ENCODE data around the gene PAFAH1B2.
"Not testable (repeated sequence)": the region's sequence is repeated elsewhere in the genome, so short reads cannot be mapped to it uniquely, and the experiment has no call there.

DNA sequence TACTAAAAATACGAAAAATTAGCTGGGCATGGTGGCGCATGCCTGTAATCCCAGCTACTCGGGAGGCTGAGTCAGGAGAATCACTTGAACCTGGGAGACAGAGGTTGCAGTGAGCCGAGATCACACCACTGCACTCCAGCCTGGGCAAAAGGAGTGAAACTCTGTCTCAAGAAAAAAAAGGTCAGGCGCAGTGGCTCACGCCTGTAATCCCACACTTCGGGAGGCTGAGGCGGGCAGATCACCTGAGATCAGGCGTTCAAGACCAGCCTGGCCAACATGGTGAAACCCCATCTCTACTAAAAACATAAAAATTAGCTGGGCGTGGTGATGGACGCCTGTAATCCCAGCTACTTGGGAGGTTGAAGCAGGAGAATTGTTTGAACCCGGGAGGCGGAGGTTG is 39.1 kb downstream of the PAFAH1B2 start:
- not testable (repeated sequence) for TF ChIP-seq CREB1 (IDR thresholded peaks at IDR 0.05; ENCODE audit: low read depth); EZH2 (IDR thresholded peaks at IDR 0.05; ENCODE audit: borderline replicate concordance, control insufficient read depth, low read depth, low read length); SP1 (IDR thresholded peaks at IDR 0.05; ENCODE audit: low read depth, low read length); BACH1 (IDR thresholded peaks at IDR 0.05; ENCODE audit: borderline replicate concordance); FOS (IDR thresholded peaks at IDR 0.05; ENCODE audit: borderline replicate concordance, extremely low read depth, insufficient read length); TARDBP (IDR thresholded peaks at IDR 0.05; ENCODE audit: borderline replicate concordance); POLR2A (IDR thresholded peaks at IDR 0.05; ENCODE audit: low read depth, low read length); POLR2AphosphoS5 (IDR thresholded peaks at IDR 0.05; ENCODE audit: low read length); TAF1 (IDR thresholded peaks at IDR 0.05; ENCODE audit: borderline replicate concordance, low read depth, low read length); CEBPB (IDR thresholded peaks at IDR 0.05; ENCODE audit: borderline replicate concordance in 1 of 2, low read depth in 2 of 2, low read length in 2 of 2)
- TF ChIP-seq, protein P1, sequence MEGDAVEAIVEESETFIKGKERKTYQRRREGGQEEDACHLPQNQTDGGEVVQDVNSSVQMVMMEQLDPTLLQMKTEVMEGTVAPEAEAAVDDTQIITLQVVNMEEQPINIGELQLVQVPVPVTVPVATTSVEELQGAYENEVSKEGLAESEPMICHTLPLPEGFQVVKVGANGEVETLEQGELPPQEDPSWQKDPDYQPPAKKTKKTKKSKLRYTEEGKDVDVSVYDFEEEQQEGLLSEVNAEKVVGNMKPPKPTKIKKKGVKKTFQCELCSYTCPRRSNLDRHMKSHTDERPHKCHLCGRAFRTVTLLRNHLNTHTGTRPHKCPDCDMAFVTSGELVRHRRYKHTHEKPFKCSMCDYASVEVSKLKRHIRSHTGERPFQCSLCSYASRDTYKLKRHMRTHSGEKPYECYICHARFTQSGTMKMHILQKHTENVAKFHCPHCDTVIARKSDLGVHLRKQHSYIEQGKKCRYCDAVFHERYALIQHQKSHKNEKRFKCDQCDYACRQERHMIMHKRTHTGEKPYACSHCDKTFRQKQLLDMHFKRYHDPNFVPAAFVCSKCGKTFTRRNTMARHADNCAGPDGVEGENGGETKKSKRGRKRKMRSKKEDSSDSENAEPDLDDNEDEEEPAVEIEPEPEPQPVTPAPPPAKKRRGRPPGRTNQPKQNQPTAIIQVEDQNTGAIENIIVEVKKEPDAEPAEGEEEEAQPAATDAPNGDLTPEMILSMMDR (IDR thresholded peaks at IDR 0.05 in 2 of 3, conservative IDR thresholded peaks at IDR 0.05 in 1 of 3; ENCODE audit: control insufficient read depth in 2 of 3, extremely low read depth in 1 of 3, insufficient read depth in 1 of 3, low read depth in 3 of 3, low read length in 3 of 3) = not testable (repeated sequence)
- TF ChIP-seq, protein P2, sequence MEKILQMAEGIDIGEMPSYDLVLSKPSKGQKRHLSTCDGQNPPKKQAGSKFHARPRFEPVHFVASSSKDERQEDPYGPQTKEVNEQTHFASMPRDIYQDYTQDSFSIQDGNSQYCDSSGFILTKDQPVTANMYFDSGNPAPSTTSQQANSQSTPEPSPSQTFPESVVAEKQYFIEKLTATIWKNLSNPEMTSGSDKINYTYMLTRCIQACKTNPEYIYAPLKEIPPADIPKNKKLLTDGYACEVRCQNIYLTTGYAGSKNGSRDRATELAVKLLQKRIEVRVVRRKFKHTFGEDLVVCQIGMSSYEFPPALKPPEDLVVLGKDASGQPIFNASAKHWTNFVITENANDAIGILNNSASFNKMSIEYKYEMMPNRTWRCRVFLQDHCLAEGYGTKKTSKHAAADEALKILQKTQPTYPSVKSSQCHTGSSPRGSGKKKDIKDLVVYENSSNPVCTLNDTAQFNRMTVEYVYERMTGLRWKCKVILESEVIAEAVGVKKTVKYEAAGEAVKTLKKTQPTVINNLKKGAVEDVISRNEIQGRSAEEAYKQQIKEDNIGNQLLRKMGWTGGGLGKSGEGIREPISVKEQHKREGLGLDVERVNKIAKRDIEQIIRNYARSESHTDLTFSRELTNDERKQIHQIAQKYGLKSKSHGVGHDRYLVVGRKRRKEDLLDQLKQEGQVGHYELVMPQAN (conservative IDR thresholded peaks at IDR 0.05) = not testable (repeated sequence)
